IMR-90 (cell line): Measurements from ENCODE around the gene KMT5C. TPM values are rescaled to one million over a fixed set of nuclear protein-coding genes. Genes with fewer than 3 reads are reported as not detected.

Experiments
- ATAC-seq: fragments of 200-7000 bp; cut with Tn5 transposase; 2 replicates; pipeline ENCODE4 v1.9.1; 2020; ENCODE audit warnings: low read depth, mild to moderate bottlenecking, moderate library complexity
- BruUV-seq: library from RNA; stranded (reverse); fragments of 400-500 nt; replicated peaks from 2 replicates; lab custom pipeline; 2021; lab: Mats Ljungman, UMichigan
- CTCF ChIA-PET: fragments of 300-600 bp; formaldehyde crosslinking; extraction: SDS; loops from one replicate; lab custom pipeline; 2021; ENCODE audit warnings: antibody characterized with exemption; lab: Yijun Ruan, JAX
- POLR2A ChIA-PET: fragments of 300-600 bp; sonication (Branson Sonifier 250); formaldehyde crosslinking; loops from one replicate; lab custom pipeline; 2022; ENCODE audit warnings: antibody characterized with exemption; ENCODE audit not compliant: unreplicated experiment; lab: Charles Lee
- DNase-seq: peaks from one replicate; pipeline ENCODE4 v3.0.0; 2013
- H2AFZ ChIP-seq: replicated peaks from 2 replicates; pipeline ENCODE3; 2013; ENCODE audit warnings: low read length, mild to moderate bottlenecking; ENCODE audit not compliant: poor library complexity
- H2AK5ac ChIP-seq: 2 replicates; pipeline ENCODE4 v1.6.1; 2013; ENCODE audit warnings: low read depth, low read length, inconsistent platforms
- H2AK9ac ChIP-seq: replicated peaks from 2 replicates; pipeline ENCODE3; 2013; ENCODE audit warnings: mild to moderate bottlenecking, low read depth, low read length, moderate library complexity; ENCODE audit not compliant: poor library complexity
- H2BK120ac ChIP-seq: 2 replicates; pipeline ENCODE4 v1.6.1; 2013; ENCODE audit warnings: low read depth, low read length, inconsistent platforms
- H2BK15ac ChIP-seq: 3 replicates; pipeline ENCODE4 v1.6.1; 2013; ENCODE audit warnings: low read depth, low read length, inconsistent platforms
- H2BK20ac ChIP-seq: 2 replicates; pipeline ENCODE4 v1.6.1; 2013; ENCODE audit warnings: low read depth, mild to moderate bottlenecking, inconsistent platforms, low read length, moderate library complexity
- H2BK5ac ChIP-seq: 2 replicates; pipeline ENCODE4 v1.6.1; 2013; ENCODE audit warnings: mild to moderate bottlenecking, low read depth, low read length, inconsistent platforms; ENCODE audit not compliant: poor library complexity, severe bottlenecking
- H3K14ac ChIP-seq: replicated peaks from 2 replicates; pipeline ENCODE4 v1.6.1; 2013; ENCODE audit warnings: low read depth, low read length, inconsistent platforms
- H3K18ac ChIP-seq: 2 replicates; pipeline ENCODE4 v1.6.1; 2013; ENCODE audit warnings: low read depth, low read length, control low read depth
- H3K23ac ChIP-seq: 2 replicates; pipeline ENCODE4 v1.6.1; 2013; ENCODE audit warnings: low read depth, low read length, inconsistent platforms
- H3K27ac ChIP-seq: 2 replicates; pipeline ENCODE4 v1.5.1; 2013; ENCODE audit warnings: mild to moderate bottlenecking, control low read depth, low read length; ENCODE audit not compliant: insufficient read depth
- H3K27me3 ChIP-seq: 2 replicates; pipeline ENCODE4 v1.6.1; 2013; ENCODE audit warnings: low read length; ENCODE audit not compliant: control insufficient read depth, insufficient read depth
- H3K36me3 ChIP-seq: 2 replicates; pipeline ENCODE4 v1.6.1; 2013; ENCODE audit warnings: low read length, mixed read lengths; ENCODE audit not compliant: control insufficient read depth, insufficient read depth
- H3K4ac ChIP-seq: 2 replicates; pipeline ENCODE4 v1.6.1; 2013; ENCODE audit warnings: low read depth, low read length, inconsistent platforms
- H3K4me1 ChIP-seq: 2 replicates; pipeline ENCODE4 v1.6.1; 2013; ENCODE audit warnings: low read length, mixed read lengths; ENCODE audit not compliant: control insufficient read depth, insufficient read depth
- H3K4me2 ChIP-seq: 2 replicates; pipeline ENCODE4 v1.6.1; 2013; ENCODE audit warnings: low read depth, mild to moderate bottlenecking, control low read depth, low read length, moderate library complexity
- H3K4me3 ChIP-seq: 2 replicates; pipeline ENCODE4 v1.5.1; 2013; ENCODE audit warnings: low read depth, mild to moderate bottlenecking, control low read depth, low read length, moderate library complexity; ENCODE audit not compliant: insufficient read depth
- H3K56ac ChIP-seq: 2 replicates; pipeline ENCODE4 v1.6.1; 2013; ENCODE audit warnings: low read length, inconsistent platforms; ENCODE audit not compliant: insufficient read depth; ENCODE audit errors: extremely low read depth
- H3K79me1 ChIP-seq, 2 experiments: 2 replicates each; pipeline ENCODE4 v1.6.1; 2013; ENCODE audit warnings: low read length in 2 of 2, inconsistent platforms in 1 of 2, low read depth in 1 of 2
- H3K9ac ChIP-seq: 2 replicates; pipeline ENCODE4 v1.6.1; 2013; ENCODE audit warnings: low read depth, low read length, control low read depth
- H3K9me1 ChIP-seq: 2 replicates; pipeline ENCODE4 v1.6.1; 2013; ENCODE audit warnings: low read length, inconsistent platforms; ENCODE audit not compliant: insufficient read depth
- H3K9me3 ChIP-seq: 2 replicates; pipeline ENCODE4 v1.6.1; 2013; ENCODE audit warnings: low read length; ENCODE audit not compliant: control insufficient read depth, insufficient read depth
- H4K20me1 ChIP-seq: 2 replicates; pipeline ENCODE4 v1.6.1; 2013; ENCODE audit warnings: low read length, inconsistent platforms; ENCODE audit not compliant: insufficient read depth
- H4K5ac ChIP-seq: 2 replicates; pipeline ENCODE4 v1.6.1; 2013; ENCODE audit warnings: mild to moderate bottlenecking, low read depth, low read length, control low read depth
- H4K8ac ChIP-seq, 2 experiments: 2 replicates each; pipeline ENCODE4 v1.6.1; 2013; ENCODE audit warnings: low read depth in 2 of 2, low read length in 2 of 2, control low read depth in 1 of 2, inconsistent platforms in 1 of 2
- H4K91ac ChIP-seq: 2 replicates; pipeline ENCODE4 v1.6.1; 2013; ENCODE audit warnings: low read depth, low read length, inconsistent platforms; ENCODE audit not compliant: insufficient read depth
- BHLHE40 ChIP-seq: fragments of 150-350 bp; IDR thresholded peaks from 2 replicates; pipeline ENCODE4 v1.6.1; 2016; ENCODE audit warnings: mild to moderate bottlenecking, low read depth, low read length
- CEBPB ChIP-seq: IDR thresholded peaks from 2 replicates; pipeline ENCODE4 v1.6.1; 2012; ENCODE audit warnings: low read depth, low read length, improper control_type of control experiment
- CHD1 ChIP-seq: IDR thresholded peaks from 2 replicates; pipeline ENCODE4 v1.6.1; 2012; ENCODE audit warnings: low read depth, low read length, improper control_type of control experiment
- ELK1 ChIP-seq: fragments of 150-350 bp; IDR thresholded peaks from 2 replicates; pipeline ENCODE4 v1.6.1; 2016; ENCODE audit warnings: low read depth, mild to moderate bottlenecking, low read length, moderate library complexity, borderline replicate concordance
- MAFK ChIP-seq: IDR thresholded peaks from 2 replicates; pipeline ENCODE4 v1.6.1; 2012; ENCODE audit warnings: low read depth, low read length, improper control_type of control experiment
- NFE2L2 ChIP-seq: fragments of 150-350 bp; IDR thresholded peaks from 2 replicates; pipeline ENCODE4 v1.6.1; 2016; ENCODE audit warnings: low read depth, mild to moderate bottlenecking, low read length
- POLR2A ChIP-seq: IDR thresholded peaks from 2 replicates; pipeline ENCODE4 v1.6.1; 2012; ENCODE audit warnings: mild to moderate bottlenecking, low read depth, low read length
- RCOR1 ChIP-seq: IDR thresholded peaks from 2 replicates; pipeline ENCODE4 v1.6.1; 2012; ENCODE audit warnings: mild to moderate bottlenecking, low read length, improper control_type of control experiment; ENCODE audit not compliant: insufficient replicate concordance
- SMC3 ChIP-seq: fragments of 150-350 bp; IDR thresholded peaks from 2 replicates; pipeline ENCODE4 v1.6.1; 2016; ENCODE audit warnings: low read depth, mild to moderate bottlenecking, antibody characterized with exemption, low read length, moderate library complexity
- WGBS, 2 experiments: methylation state at CpG; one replicate each; pipeline versions ENCODE4 v1.1.5 to v1.1.7; 2013; ENCODE audit warnings: missing lambda C conversion rate in 2 of 2; ENCODE audit not compliant: insufficient read length in 1 of 2; ENCODE audit errors: extremely low coverage in 2 of 2; 5-methylcytosine and 5-hydroxymethylcytosine counted together
- dilution Hi-C: fragments of 300-500 bp; cut with HindIII; formaldehyde crosslinking; loops from one replicate; pipeline ENCODE4 v1.14.3; 2018; ENCODE audit warnings: low sequenced_read_pairs; ENCODE audit not compliant: unreplicated experiment
- in situ Hi-C: fragments of 300-500 bp; cut with MboI; formaldehyde crosslinking; loops from 3 replicates; pipeline ENCODE4 v1.14.3; 2019; ENCODE audit warnings: low sequenced_read_pairs, inconsistent platforms, mixed read lengths
- intact Hi-C: fragments of 100-400 bp; cut with micrococcal nuclease; formaldehyde crosslinking; loops from 2 replicates; pipeline ENCODE4 v1.10.0; 2022
- polyA plus RNA-seq, 3 experiments: library from polyadenylated mRNA; depleted of rRNA; stranded (reverse); fragments of >200 nt; gene quantifications; 2 replicates each; pipeline ENCODE4 v1.2.3, GENCODE V29; 2012; ENCODE audit warnings: low replicate concordance in 1 of 3
- total RNA-seq: library from RNA; depleted of rRNA; stranded (reverse); fragments of >200 nt; gene quantifications from 2 replicates; pipeline ENCODE4 v1.2.3, GENCODE V29; 2012

Gene KMT5C
- total and polyA plus RNA-seq, 2 of the 4 experiments (the other 2 are of a cell fraction): 1.8 to 5.9 TPM

GRCh38 chr19:55377356-55378131 is 37.9 kb downstream of the KMT5C start:
- H2AFZ ChIP-seq: peak overlapping the region; percentile 58
- intact Hi-C loops: no loop called here
- peaks cover 1 to 10% of the 10 kb centered on the region in 2 experiments; a peak in 3 of 4 replicates for H3K79me1 ChIP-seq
- ATAC-seq (no peak), DNase-seq (no peak)
- 47% methylated on average over 27 of the region's 43 CpGs; no CpG with 5 or more reads in 1 of the 2 experiments for WGBS, 2 experiments
- H3K9me3 ChIP-seq: no peaks in the 10 kb centered on the region
- TF ChIP-seq RCOR1 (no peak), BHLHE40 (no peak), CHD1 (no peak), ELK1 (no peak), NFE2L2 (no peak), POLR2A (no peak), CEBPB (no peak), MAFK (no peak), SMC3 (no peak)
- no peak overlapping the region for H3K56ac ChIP-seq
- no peak overlapping the region for H4K5ac ChIP-seq
- no peak overlapping the region for H2BK5ac ChIP-seq
- peaks cover 22% of the 10 kb centered on the region for H3K4me1 ChIP-seq
- H3K4me2 ChIP-seq: no peak overlapping the region
- H2AK9ac ChIP-seq: no peak overlapping the region
- no peak overlapping the region for H3K18ac ChIP-seq
- no peak overlapping the region; the same call in 1 of the 2 replicates for H3K27ac ChIP-seq
- H4K20me1 ChIP-seq: no peaks in the 10 kb centered on the region
- in situ Hi-C loops: no loop called here
- no peaks in the 10 kb centered on the region for H3K36me3 ChIP-seq
- ChIA-PET CTCF (interaction anchor here (1.3 kb wide), 1 partner anchor 76 kb away, joined by 3 read pairs; no protein-coding TSS in a partner anchor), POLR2A (no interaction called here)
- no peak overlapping the region for H2BK20ac ChIP-seq
- H3K27me3 ChIP-seq: no peaks in the 10 kb centered on the region
- no peak overlapping the region for H2BK120ac ChIP-seq
- H3K4me3 ChIP-seq: no peak overlapping the region
- no peak overlapping the region for H3K4ac ChIP-seq
- H3K14ac ChIP-seq: no peak overlapping the region
- no TSS peak for BruUV-seq
- peak overlapping the region; percentile 79; the same call in 1 of the 2 replicates for H2AK5ac ChIP-seq
- H3K9ac ChIP-seq: no peak overlapping the region
- H3K9me1 ChIP-seq: peaks cover 5% of the 10 kb centered on the region; the same call in 1 of the 2 replicates
- no peak overlapping the region; the same call in 1 of the 2 replicates for H4K91ac ChIP-seq
- H3K23ac ChIP-seq: no peak overlapping the region
- dilution Hi-C loops: no loop called here
- no peak overlapping the region for H2BK15ac ChIP-seq
- H4K8ac ChIP-seq: no peak overlapping the region
